Gastrocnemius medialis (tissue), 4 donors: ENCODE measurements around the gene SH3BP1.

Source experiments
- POLR2A ChIP-seq, 2 donors: fragments of 450-650 bp; IDR thresholded peaks; one replicate each; pipeline ENCODE4 v1.6.1; 2017; ENCODE audit warnings: antibody characterized with exemption in 2 of 2, mild to moderate bottlenecking in 2 of 2, moderate library complexity in 2 of 2
- TF ChIP-seq, protein P1 (sequence below), 5 experiments: fragments of 450-650 bp in 3 of 5; fragments of 200-600 bp in 2 of 5; sonication (generic) in 2 of 5; IDR thresholded peaks in 4 of 5; conservative IDR thresholded peaks in 1 of 5; 1 replicate in 4 of 5; 2 replicates in 1 of 5; pipeline ENCODE4 v1.5.1; 2016 to 2019; ENCODE audit warnings: antibody characterized with exemption in 5 of 5, mild to moderate bottlenecking in 3 of 5, moderate library complexity in 3 of 5

DNA sequence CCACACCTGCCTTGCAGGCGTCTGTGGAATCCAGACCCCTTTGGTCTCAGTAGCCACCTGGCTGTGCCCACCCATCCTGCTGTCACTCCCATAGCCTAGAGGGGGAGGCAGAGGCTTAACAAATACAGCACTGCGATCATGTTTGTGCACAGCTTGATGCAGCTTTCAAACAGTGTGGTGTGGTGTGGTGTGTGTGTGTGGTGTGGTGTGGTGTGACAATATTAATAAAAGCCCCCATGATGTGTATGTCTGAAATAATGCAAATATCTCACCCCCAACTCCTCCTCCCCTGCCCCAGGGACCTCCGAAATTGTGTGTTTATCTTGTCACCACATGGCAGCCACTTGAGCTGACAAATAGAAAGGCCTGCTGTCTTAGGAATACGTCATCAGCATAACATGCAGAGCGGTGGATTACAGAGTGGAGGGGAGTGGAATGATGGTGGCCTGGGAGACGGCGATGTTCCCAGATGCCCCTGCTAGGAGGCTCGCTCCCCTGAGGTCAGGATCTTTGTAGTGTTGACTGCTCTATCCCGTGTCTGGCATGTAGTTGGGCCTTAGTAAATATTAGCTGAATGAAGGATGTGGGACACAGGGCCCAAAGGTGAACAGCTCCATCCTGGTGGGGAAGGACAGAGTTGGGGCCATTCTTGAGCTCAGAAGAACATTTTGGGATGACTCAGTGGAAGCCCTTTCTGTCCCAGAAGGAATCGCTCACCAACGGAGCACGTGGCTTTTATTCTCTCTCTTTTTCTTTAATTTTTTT lies 21.9 kb downstream of the SH3BP1 start:
- TF ChIP-seq, protein P1, sequence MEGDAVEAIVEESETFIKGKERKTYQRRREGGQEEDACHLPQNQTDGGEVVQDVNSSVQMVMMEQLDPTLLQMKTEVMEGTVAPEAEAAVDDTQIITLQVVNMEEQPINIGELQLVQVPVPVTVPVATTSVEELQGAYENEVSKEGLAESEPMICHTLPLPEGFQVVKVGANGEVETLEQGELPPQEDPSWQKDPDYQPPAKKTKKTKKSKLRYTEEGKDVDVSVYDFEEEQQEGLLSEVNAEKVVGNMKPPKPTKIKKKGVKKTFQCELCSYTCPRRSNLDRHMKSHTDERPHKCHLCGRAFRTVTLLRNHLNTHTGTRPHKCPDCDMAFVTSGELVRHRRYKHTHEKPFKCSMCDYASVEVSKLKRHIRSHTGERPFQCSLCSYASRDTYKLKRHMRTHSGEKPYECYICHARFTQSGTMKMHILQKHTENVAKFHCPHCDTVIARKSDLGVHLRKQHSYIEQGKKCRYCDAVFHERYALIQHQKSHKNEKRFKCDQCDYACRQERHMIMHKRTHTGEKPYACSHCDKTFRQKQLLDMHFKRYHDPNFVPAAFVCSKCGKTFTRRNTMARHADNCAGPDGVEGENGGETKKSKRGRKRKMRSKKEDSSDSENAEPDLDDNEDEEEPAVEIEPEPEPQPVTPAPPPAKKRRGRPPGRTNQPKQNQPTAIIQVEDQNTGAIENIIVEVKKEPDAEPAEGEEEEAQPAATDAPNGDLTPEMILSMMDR (IDR thresholded peaks at IDR 0.05 in 4 of 5, conservative IDR thresholded peaks at IDR 0.05 in 1 of 5): peak in 4 of 5 experiments; percentile 38 to 53 (median 49)
- TF ChIP-seq POLR2A (IDR thresholded peaks at IDR 0.05): no peak
